WTC11 (cell line): Measurements from ENCODE around the gene LCLAT1.

ENCODE experiments used
- CTCF ChIP-seq: fragments of 200-600 bp; IDR thresholded peaks from 2 replicates; pipeline ENCODE4 v1.8.0; 2022; ENCODE audit warnings: antibody characterized with exemption
- E2F4 ChIP-seq: sonication (generic); formaldehyde crosslinking; IDR thresholded peaks from 2 replicates; pipeline ENCODE4 v1.8.1; 2022; ENCODE audit warnings: low read depth, mild to moderate bottlenecking, moderate library complexity, missing genetic modification reagents, borderline replicate concordance
- GABPB1 ChIP-seq: sonication (generic); formaldehyde crosslinking; IDR thresholded peaks from 2 replicates; pipeline ENCODE4 v1.8.1; 2023; ENCODE audit warnings: mild to moderate bottlenecking, missing genetic modification reagents
- NFE2L1 ChIP-seq: sonication (generic); formaldehyde crosslinking; IDR thresholded peaks from 2 replicates; pipeline ENCODE4 v1.8.1; 2023; ENCODE audit warnings: missing genetic modification reagents
- NR2C2 ChIP-seq: sonication (generic); formaldehyde crosslinking; IDR thresholded peaks from 2 replicates; pipeline ENCODE4 v1.8.0; 2022; ENCODE audit warnings: mild to moderate bottlenecking, missing genetic modification reagents
- SP1 ChIP-seq: sonication (generic); formaldehyde crosslinking; conservative IDR thresholded peaks from 2 replicates; pipeline ENCODE4 v1.8.1; 2022; ENCODE audit warnings: missing genetic modification reagents
- TCF7 ChIP-seq: sonication (generic); formaldehyde crosslinking; IDR thresholded peaks from 2 replicates; pipeline ENCODE4 v1.8.0; 2022; ENCODE audit warnings: mild to moderate bottlenecking, low read depth, missing genetic modification reagents, moderate library complexity
- TF ChIP-seq, protein P1 (sequence below): sonication (generic); formaldehyde crosslinking; IDR thresholded peaks from 2 replicates; pipeline ENCODE4 v1.8.1; 2022; ENCODE audit warnings: low read depth, missing genetic modification reagents, borderline replicate concordance
- TF ChIP-seq, protein P2 (sequence below): sonication (generic); formaldehyde crosslinking; IDR thresholded peaks from 2 replicates; pipeline ENCODE4 v1.8.0; 2022; ENCODE audit warnings: mild to moderate bottlenecking, missing genetic modification reagents
- TF ChIP-seq, protein P3 (sequence below): sonication (generic); formaldehyde crosslinking; IDR thresholded peaks from 2 replicates; pipeline ENCODE4 v1.8.0; 2022; ENCODE audit warnings: mild to moderate bottlenecking, missing genetic modification reagents
- TF ChIP-seq, protein P4 (sequence below): sonication (generic); formaldehyde crosslinking; IDR thresholded peaks from 2 replicates; pipeline ENCODE4 v1.8.0; 2023; ENCODE audit warnings: missing genetic modification reagents

GRCh38 chr2:30565851-30566358, 118.9 kb downstream of the LCLAT1 start:
- TF ChIP-seq, protein P1, sequence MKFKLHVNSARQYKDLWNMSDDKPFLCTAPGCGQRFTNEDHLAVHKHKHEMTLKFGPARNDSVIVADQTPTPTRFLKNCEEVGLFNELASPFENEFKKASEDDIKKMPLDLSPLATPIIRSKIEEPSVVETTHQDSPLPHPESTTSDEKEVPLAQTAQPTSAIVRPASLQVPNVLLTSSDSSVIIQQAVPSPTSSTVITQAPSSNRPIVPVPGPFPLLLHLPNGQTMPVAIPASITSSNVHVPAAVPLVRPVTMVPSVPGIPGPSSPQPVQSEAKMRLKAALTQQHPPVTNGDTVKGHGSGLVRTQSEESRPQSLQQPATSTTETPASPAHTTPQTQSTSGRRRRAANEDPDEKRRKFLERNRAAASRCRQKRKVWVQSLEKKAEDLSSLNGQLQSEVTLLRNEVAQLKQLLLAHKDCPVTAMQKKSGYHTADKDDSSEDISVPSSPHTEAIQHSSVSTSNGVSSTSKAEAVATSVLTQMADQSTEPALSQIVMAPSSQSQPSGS, result no peak
- TF ChIP-seq TCF7 (CRISPR knock-in tag) (no peak), CTCF (no peak), NR2C2 (CRISPR knock-in tag) (no peak), SP1 (CRISPR knock-in tag) (no peak), GABPB1 (CRISPR knock-in tag) (no peak), NFE2L1 (CRISPR knock-in tag) (no peak), E2F4 (CRISPR knock-in tag) (no peak)
- TF ChIP-seq, protein P2, sequence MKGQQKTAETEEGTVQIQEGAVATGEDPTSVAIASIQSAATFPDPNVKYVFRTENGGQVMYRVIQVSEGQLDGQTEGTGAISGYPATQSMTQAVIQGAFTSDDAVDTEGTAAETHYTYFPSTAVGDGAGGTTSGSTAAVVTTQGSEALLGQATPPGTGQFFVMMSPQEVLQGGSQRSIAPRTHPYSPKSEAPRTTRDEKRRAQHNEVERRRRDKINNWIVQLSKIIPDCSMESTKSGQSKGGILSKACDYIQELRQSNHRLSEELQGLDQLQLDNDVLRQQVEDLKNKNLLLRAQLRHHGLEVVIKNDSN (CRISPR knock-in tag), result no peak
- TF ChIP-seq, protein P3, sequence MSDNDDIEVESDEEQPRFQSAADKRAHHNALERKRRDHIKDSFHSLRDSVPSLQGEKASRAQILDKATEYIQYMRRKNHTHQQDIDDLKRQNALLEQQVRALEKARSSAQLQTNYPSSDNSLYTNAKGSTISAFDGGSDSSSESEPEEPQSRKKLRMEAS, result no peak
- TF ChIP-seq, protein P4, sequence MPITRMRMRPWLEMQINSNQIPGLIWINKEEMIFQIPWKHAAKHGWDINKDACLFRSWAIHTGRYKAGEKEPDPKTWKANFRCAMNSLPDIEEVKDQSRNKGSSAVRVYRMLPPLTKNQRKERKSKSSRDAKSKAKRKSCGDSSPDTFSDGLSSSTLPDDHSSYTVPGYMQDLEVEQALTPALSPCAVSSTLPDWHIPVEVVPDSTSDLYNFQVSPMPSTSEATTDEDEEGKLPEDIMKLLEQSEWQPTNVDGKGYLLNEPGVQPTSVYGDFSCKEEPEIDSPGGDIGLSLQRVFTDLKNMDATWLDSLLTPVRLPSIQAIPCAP, result no peak
